ENCODE results near the gene ZBTB16.

ZBTB16 gene

DNA sequence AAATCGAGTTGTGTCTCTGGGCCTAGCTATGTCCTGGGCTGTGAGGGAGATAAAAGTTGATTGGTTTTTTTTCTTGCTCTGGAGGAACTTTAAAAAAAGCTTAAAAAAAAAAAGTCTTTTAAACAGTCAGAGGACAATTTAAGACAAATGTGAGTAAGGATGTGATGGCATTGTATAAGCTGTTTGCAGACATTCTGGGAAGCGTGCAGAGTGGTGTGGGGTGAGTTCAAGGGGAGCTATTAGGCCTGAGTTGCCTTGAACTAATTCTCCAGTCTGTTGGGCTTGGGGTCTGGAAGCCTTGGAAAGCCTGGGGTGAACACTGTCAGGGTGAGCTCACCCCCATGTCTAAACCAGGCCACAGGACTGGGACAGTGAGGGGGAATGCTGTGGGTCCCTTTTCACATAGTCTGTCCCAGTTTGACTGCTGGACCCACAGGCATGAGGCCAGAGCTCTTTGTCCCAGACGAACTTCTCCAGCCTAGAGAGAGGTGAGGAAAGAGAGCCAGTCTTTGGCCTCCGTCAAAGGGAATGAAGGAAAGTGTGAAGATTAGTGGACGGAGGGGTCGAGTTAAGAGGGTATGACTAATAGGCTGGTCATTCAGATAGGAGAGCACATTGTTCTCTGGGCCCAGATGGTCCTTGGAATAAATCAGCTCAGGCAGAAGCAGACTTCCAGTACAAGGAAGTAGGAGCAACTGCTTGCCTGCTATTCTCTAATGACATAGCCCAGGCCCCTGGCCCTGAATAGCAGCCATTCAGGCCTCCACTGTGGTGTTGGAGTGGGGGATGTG, 160.2 kb downstream of the ZBTB16 start:
- no peak for DNase-seq

DNA sequence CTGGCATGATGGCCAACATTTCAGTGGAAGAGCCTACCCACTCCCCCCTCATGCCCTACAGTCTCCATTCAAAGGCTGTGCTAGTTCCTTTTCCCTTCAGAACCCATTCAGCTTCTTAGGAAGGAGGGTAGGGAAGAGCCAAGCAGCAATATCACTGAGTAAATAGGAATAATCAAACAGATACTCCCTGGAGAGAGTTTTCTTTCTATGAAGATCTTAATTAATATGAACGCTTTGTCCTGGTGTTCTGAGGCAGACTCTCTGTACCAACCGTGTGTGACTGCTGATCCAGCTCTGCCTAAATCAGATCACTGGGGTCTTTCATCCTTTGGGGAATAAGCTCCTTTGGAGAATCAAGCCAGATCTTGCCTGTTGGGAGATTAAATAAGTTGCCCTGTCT, 161.5 kb downstream of the ZBTB16 start:
- DNase-seq: no peak

DNA sequence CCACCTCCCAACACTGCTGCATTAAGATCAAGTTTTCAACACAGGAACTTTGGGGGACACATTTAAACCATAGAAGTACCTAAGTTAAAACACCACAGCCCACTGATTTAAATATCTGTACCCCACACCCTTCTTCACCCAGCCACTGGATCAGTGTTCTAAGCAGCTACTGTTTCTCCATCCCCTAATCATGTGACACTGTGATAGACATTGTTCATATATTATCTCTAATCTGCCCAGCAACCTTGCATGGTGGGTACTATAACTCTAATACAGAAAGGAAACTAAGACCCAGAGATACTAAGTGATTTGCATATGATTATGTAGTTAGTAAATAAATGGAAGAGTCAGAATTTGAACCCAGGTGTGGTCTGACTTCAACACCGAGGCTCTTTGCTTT, 166.2 kb downstream of the ZBTB16 start:
- DNase-seq: no peak

DNA sequence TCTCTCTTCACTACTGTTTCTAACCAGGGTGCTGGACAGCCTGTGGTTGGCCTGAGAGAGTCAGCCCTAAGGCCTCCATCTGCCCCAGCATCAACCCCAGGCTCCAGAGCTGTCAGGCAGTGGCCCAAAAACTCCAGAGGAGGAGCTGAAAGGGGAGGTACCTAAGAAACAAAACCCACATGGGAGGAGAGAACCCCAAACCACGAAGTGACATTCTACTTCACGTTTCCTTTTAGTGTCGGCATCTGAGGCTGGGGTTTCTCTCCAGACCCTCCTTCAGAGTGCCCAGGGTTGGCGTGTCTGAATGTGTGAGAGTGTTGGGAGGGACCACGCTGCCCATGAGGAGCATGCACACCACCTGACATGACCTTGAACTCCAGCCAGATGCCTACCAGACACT, 166.8 kb downstream of the ZBTB16 start:
- no peak for DNase-seq

DNA sequence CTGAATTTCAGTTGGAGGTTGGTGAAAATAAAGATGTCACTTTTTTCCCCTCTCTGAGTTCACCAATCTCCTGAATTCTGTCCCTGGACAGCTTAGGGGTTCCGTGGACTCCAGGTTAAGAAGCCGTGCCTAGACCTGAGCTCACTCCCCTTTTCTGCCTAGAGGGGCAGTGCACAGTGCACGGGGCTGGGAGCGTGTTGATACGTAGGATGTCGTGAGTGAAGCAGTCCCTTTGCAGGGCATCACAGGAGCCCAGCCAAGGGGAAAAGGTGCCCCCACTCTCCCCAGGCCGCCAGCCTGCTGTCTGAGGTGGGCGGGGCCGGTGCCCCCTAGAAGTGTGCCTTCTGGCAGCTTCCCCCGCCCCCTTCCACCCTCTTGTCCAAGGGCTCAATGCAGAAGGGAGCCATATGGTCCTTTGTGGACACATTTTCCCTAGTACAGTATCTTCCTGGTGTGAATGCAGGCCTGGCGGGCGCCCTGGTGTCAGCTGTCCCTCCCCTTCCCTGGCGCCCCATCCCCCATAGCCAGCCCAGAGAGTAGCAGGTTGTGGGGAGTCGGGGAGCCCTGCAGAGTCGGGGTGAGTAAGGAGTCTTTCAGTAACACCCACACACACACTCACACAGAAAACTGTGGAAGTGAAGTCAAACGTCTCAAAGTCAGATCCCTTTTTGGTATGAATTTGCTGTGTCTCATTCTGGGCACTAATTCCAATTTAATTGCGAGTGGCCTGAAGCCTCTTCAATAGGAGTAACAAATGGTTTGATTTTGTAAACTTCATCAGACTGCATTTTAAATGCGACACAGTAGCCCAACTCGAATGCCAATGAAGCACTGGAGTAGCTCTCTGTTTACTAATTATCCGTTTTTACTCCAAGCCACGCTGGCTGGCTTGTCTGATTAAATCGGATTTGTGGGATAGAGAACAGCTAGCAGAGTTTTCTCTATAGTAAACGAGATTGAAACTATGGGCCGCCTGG, 169.2 kb downstream of the ZBTB16 start:
- DNase-seq: no peak

DNA sequence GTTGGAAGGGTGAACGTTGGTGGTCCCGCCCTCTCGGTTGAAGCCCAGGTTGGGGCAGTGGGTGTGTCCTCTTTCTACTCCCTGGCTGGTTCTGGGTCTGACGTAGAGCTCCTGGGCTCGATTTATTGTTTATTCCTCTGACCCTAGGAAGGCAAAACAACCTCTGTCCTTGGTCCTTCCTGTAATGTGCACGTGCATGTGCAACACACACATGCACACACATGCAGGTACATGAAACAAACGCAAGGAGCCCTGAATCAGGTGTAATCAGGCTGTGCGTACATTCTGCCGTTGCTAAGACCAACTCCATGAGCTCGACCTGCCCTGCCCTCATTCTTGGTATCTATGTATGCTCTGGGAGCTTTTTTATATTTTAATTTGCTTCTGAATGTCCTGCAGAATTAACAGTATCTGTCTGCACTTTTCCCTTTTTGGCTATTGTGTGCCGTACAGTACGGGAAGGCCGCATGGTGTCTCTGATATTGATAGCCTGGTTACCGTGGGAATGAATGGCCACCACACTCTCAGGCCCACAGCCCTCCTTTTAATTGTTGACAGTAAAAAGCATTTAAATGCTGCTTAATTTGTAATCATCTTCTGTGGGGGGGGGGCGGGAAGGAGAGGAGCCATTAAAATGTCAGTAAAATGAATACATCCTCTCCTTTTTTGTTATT, 170.7 kb downstream of the ZBTB16 start:
- no peak for DNase-seq

DNA sequence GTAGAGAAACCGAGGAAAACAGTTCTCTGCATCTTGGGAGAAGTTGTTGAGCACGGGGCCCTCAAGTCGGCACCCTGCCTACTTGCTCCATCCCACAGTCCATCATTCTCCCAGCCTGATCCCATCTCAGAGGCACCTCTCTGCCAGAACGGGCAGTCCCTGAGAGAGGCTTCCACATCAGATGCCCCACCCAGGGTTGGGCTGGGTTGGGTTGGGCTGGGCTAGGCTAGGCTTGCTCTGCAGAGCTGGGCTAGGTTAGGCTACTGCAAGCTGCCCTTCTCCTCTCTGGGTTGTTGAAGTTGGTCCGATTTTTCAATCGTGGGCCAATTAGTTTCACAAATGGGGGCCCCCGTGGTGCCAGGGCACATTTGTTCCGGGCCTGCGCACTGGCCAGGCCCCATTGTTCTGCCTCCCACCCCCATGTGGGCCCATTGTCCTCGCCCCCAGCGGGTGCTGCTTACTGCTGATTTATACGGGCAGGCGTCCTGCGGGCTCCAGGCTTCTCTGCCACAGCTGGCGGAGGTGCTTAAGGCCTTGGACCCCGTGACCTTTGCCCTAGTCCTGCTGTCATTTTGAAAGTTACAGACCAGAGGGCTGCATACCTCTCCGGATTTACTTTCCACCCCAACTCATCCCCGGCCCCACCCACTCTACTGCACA, 173.0 kb downstream of the ZBTB16 start:
- no peak for DNase-seq

DNA sequence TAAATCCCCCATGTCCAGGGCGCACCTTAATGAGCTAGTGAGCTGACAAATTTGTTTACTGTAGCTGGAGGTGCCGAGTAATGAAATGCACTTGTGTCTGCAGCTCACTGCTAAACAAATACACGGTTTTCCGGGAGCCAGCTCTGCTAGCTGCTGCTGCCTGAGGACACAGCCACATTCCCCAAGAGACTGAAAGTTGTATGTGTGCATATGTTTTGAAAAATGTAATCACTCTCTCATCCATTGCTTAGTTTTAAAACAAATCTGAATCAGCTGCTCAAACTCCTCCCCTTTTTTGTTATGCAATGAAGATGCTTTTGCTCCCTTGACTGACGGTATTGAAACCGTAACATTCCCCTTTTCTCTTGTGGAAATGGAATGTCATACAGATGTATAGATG, 174.2 kb downstream of the ZBTB16 start:
- no peak for DNase-seq

DNA sequence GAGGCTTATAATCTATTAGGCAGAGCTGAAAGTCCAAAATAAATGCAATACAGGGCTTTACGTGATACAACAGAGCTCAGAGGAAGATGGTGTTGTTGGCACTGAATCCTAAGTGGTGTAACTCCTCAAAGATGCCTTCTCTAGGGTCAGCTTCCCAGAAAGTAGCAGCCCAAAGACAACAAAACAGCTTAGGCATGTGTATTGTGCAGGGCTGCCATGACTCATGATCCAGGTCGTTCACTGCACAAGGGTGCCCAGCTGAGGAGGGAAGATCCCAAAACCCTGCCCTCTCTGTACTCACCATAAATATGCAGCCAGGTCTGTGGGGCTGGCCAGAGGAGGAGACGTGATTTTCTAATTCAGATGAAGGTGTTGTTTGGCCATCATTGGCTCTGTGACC, 177.3 kb downstream of the ZBTB16 start:
- DNase-seq: no peak

DNA sequence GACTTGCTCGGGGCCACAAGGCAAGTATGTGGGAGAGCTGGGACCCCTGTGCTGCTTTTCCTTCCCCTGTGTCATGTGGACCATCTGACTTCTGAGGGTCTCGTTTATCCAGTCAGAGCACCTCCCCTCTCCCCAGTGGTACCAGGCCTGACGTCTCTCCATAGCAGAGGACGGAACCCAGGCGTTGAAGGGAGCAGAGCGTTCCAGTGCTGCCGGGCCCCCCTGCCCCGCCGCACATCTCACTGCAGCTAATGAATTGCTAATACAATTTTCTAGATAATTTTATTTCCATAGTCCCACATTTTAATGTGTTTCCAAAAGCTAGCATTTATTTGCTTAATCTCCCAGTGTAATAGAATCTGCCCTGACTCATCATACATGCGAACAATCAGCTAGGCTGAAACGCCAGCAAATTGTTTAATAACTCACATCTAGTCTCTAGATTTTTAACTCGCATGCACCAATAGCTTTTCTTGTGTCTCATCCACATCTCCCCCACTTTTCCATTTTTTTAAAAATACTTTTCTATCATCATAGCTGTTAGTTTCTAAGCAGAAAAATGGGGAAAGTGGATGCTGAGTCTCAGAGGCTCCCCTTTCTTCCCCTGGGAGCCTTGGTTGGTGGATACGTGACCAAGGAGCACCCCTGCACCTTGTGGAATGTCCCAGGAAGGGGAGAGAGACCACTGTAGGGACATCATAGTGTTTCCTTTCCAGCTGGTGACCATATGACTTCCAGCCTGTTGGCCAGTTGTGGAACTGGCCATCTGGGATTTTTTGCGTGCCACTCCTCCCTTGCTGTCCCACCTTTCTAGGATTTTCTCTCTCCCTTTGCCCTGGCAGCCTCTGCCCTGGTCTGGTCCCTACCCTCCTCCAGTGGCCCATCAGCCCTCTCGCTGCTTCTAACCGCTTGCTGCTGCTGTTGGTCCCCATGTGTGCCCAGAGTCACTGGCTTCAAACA, 178.1 kb downstream of the ZBTB16 start:
- DNase-seq: no peak

DNA sequence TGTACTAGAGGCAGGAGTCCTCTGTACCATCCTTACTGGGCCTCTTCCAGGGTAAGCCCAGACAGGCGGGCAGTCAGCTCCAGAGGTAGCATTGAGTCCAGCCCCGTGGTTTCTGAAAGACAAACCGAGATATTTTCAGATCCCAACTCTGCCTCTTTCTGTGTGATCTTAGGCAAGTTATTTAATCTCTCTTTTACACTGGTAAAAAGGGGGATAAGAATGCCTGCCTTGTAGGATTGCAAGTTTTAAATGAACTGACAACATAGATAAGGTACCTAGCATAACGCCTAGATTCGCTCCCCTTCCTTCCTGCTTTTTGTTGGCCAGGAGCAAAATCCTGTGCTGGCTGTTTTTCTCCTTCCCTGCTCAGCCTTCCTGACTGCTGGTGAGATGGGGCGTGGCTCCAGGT, 180.2 kb downstream of the ZBTB16 start:
- no peak for DNase-seq

DNA sequence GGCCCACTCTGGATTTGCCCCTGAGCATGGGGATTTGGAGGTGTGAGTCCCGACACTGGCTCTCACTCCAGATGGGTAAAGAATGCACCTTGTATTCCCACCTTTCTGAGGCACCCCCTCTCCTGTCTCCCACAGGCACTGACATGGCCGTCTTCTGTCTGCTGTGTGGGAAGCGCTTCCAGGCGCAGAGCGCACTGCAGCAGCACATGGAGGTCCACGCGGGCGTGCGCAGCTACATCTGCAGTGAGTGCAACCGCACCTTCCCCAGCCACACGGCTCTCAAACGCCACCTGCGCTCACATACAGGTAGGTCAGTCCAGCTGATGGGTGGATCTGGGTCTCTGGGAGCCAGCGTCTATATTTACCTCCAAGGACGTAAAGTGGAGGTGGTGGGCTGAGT, 182.5 kb downstream of the ZBTB16 start:
- DNase-seq: no peak

DNA sequence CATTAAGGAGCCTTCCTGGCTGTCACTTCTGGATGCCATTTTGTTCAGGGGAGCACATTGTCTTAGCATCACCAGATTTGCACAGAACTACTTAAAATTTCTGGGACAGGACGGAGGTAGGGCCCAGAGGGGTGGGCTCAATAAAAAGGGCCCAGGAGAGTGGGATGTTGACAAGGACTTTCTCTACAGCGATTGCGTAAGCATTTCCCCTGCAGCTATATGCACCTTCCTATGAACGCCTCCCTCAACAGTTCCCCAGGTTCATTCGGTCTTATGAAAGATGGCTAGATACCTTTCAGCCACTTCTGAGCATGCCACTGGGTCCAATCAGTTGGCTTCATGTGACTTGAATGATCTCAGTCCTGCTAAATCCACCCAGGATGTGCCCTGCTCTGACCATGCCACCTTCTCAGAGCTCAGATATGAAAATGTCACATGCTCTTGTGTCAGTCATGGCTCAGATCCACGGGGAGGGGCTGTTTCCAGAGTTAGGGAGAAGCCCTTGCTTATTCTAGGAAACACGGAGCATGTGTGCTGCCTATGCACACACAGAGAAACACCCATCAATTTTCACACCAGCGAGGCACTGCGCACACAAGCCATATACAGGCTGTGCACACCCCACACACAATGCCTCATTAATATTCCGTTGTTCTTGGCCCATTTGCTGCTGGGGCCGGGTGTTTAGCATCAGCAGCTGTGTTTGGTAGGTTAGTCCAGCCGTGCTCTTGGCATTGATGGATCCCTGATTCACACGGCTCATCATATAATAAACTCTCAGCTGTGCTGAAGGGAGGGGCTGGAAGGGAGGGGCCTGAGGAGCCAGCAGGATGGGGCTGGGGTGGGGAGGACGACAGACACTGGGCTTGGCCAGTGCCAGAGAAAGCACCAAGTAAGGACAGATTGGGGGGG, 184.2 kb downstream of the ZBTB16 start:
- DNase-seq: no peak

DNA sequence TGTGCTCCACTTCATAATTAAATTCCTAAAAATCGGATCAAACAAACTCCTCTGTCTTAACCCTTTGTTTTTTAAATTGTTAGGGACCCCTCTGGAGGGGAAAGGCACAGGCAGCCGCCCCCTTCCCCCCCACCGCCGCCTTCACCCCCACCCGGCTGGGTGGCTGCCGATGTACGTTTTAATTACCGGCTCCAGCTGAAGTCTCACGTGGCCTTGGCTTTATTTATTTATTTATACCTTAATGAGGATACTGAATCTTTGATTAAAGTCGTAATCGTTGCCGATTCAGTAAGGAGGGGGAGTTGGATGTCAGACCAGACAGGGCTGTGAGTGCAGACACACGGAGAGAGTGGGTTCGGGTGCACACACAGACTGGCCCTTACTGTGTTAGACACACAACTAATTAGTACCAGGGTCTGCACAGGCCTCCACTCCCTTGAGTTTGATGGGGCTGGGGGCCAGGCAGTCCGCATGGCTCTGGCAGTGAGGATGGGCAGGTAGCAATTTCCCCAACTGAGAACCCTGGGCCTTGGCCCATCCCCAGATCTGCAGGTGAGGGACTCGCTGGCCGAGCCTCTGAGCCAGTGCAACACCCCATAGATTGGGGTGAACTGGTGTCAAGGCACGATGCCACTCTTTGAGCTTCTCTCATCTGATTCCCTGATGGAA, 185.3 kb downstream of the ZBTB16 start:
- no peak for DNase-seq

DNA sequence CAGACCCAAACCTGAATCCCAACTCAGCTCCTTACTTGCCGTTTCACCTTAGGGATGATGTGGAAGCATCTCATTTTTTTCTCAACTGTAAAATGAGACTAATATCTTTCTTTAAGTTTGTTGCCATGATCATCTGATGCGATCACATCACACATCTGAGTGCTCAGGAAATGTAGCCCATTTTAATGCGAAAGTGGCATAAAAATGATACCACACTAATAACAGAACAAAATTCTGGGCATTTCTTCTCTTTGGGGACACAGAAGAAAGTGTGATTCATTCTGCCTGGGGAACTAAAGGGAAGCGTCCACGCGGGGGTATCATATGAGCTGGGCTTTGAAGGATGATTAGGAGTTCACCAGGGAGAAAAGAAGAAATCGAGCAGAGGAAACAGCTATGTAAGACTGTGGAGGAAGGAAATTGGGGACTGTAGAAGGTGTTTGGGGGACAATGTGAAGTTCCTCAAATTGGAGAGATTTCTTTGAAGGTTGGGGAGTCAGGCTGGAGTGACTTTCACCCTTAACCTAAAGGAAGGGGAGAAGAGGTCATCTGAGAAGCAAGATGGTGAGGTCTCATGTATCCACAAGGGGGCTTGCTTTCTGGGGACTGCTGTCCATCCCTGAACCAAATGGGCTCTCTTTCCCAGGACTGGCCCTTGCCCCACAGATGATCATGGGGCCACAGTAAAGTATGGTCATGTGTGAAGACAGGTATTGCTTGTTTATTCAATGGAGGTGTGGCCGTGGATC, 187.0 kb downstream of the ZBTB16 start:
- no peak for DNase-seq

DNA sequence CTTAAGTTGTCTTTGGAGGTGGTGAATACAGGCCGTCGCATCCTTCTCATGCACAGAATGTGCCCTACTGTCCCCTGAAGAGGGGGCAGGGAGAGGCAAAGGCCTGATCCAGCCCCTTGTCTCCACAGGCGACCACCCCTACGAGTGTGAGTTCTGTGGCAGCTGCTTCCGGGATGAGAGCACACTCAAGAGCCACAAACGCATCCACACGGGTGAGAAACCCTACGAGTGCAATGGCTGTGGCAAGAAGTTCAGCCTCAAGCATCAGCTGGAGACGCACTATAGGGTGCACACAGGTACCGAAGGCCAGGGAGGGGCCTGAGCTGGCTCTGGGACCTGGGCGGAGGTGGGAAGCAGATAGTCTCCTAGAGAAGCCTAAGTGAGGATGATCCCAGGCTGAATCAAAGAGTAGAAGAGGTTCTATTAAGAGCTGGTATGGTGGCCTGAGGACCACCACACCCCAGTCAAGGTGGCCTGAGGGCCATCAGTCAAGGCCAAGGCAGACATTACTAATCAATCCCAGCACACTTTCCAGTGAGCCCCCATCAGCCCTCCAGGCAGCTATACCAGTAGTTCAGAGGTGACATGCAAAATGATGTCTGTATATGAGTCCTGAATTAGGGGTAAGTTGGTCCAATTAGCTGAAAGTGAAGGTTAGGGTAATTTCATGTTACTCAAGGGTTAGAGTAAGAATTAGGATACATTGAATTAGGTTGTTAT, 187.7 kb downstream of the ZBTB16 start:
- DNase-seq: no peak

DNA sequence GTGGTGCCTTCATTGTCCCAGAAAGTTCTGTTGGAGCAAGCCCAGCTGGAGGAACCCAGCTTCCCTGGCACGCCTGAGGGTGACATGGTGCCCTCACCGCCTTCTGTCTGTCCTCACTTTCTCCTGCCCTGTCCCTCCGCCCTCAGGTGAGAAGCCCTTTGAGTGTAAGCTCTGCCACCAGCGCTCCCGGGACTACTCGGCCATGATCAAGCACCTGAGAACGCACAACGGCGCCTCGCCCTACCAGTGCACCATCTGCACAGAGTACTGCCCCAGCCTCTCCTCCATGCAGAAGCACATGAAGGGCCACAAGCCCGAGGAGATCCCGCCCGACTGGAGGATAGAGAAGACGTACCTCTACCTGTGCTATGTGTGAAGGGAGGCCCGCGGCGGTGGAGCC, 190.7 kb downstream of the ZBTB16 start:
- DNase-seq: no peak

DNA sequence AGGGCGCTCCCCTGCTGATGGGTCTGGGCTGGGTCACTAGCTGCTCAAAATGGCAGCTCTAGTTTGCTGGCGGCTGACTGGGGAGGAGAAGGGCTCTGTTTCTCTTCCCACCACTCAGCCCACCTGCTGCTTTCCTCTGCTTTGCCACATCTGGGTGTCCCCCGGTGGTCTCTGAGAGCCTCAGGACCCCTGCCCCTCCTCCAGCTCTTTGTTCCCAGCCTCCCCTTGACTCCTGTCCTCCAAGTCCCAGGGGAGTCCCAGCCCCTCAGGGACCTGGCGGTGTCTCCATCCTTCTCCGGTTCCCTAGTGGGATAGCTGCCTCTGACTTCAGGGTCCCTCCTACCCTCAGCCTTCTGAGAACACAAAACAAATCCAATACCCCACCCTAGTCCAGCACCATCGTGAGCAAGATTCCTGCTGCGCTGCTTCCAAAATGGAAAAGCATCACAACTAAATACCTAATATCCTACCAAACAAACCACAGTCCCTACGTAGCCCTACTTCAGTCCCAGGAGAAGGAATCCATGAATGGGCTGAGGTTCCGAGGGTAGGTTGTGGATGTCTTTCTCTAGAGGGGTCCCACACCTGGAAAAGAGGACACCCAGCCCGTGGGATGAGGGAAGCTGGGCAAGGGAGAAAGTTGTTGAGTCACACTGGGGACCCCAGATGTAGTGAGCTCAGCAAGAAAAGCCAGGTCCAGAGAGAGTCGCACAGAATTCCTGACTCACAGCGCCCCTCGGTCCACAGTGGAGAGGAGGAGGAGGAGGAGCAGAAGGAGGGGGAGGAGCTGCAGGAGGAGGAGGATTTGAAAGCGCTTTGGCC, 191.7 kb downstream of the ZBTB16 start:
- DNase-seq: no peak

All from stimulated activated CD4-positive, alpha-beta T cell treated with anti-CD3 and anti-CD28 coated beads, Interleukin-2, amount 100 ng/mL, for 24 hours (primary cell).